ENCODE data around the gene TTLL11.

The TTLL11 gene

DNA sequence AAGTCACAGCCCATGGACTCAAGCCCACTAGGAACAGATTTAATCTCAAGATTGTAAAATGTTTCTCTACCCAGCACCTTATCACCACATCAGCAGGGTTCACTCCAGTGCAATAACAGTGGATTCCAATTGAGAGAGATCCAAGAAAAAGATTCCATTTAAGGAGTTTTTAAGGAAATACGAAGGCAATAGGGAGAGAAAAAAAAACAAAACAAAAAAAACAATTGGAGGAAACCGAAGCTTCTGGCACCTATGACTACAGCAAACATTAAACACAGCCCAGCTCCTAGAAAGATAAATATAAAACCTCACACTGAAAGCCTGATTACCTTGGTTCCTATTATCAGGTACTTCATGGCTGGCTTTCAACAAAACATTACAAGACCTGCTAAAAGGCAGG is 249.0 kb downstream of the TTLL11 start:
- DNase-seq: no peak

- DNase-seq: no peak
Measured at GRCh38 chr9:121842612-121842978, 250.5 kb downstream of the TTLL11 start.

DNA sequence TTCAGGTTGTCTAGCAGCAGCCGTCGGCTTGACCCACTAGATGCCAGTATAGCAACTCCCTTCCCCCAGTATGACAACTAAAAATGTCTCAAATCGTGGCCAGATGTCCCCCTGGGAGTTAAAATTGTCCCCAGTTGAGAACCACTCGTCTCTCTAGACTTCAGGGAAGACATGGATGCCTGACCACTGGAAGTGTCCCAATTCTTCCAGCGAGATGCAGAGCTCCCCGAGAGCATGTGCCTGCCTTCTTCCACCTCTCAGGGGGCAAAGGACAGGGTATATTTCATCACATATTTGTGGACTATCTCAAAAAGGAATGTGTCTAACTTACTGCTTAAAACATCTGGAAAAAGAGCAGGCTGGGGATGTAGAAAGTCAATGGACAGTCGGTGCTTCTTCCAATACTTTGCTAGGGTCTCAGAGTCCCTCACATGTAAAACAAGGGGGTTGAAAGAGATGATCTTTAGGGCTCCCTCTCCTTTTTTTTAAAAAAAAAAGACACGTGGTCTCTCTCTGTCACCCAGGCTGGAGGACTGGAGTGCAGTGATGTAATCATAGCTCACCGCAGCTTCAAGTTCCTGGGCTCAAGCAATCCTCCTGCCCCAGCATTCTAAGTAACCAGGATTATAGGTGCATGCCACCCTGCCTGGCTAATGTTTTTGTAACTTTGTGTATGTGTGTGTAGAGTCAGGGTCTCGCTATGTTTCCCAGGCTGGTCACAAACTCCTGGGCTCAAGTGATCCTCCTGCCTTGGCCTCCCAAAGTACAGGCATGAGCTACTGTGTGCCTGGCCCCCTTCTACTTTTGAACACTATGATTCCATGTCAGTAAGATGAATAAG is 251.1 kb downstream of the TTLL11 start:
- DNase-seq: no peak

DNA sequence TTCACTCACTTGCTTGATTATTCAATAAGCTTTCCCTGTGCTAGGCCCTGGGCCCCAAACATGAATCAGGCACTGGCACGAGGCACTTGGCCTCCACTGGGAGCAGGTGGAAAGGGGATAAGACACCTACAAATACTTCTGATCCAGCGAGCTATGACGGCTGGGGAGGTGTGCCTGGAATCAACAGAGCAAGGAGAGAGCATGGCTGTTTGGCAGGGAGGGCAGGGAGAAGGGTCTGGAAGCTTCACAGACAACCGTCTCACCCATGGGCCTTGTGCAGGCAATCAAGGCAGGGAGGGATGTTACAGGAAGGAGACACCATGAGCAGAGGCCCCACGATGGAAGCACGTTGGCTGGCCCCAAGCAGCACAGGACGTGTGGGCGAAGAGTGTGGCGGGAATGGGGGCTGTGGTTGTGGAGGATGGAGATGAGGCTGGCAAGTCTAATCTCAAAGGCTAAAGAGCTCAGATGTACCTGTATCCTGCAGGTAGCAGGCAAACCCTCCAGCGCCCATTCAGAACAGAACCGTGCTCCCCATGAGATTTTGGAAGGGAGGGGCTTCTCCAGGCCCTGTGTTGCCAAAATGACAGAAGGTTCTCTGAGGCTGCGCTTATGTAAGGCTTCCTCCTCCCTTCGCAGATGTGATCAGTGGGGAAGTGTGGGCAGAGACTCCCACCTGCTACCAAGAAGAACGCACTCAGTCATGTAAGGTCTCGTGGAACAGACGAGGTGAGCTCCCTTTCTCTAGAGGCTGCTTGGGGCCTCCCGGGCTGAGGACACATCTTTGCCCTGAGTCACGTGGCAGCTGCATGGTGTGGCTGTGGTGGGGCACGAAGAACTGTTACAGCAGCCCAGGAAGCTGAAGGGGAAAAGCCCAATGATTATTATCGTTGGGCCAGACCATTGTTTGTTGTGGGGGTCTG is 252.0 kb downstream of the TTLL11 start:
- no peak for DNase-seq

- DNase-seq: no peak
Measured at GRCh38 chr9:121839726-121840500, 253.2 kb downstream of the TTLL11 start.

- DNase-seq: no peak
Measured at GRCh38 chr9:121838746-121839669, 254.1 kb downstream of the TTLL11 start.

DNA sequence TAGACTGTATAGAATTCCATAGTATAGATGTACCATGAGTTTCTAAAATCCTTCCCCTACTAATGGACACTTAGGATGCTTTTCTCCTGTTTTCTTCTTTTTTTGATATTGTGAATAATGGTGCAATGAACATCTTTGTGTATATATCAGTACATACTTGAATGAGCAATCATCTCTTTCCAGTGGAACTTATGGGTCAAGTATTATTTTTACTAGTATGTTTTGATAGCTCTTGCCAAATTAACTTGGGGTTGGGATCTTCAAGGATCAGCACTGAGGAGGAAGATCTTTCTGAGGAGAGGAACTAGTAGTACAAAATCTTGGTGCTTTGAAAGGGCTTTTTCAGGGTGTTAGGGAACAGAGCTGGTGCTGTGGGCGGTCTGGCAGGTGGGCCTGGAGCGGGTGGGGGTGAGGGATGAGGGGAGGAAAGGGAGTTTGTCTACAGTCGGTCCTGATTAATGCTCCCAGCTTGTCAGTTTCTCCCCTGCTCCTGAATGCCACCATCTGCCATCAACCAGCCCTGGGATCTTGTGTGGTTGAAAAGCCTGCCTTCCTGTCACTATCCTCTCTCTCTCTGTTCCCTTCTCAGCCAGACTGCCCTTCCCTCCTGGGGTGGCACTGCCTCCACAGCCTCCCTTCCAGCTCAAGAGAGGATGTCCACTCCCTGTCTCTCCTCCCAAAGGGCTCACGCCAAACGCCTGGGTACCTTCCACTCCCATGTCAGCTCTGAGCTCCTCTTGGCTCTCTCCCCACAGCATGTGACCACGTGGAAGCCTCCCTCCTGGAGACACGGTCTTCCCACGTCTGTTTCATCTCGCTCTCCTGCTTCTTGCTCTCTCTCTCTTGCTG is 255.8 kb downstream of the TTLL11 start:
- DNase-seq: no peak

DNA sequence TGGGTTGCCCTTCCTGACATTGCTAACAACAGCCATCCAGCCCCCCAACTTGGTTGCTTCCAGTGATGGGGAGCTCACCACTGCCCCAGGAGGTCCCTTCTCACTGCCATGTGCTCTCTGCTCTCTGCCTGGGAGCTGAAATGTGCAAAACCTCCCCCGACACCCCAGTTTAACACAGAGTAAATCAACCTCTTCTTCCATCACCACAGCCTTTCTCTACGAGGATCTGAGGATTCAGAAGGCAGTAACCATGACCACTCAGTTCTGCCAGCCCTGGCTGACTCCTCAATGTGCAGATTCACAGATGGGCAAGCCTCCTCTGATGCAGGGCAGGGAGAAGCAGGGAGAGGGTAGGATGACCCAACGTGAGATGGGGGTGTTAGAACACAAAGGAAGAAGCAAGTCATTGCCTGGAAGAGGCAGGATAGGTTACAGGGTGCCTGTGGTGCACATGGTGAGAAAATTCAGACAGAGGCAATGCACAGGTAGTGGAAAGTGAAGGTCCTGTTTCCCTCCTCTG is 256.7 kb downstream of the TTLL11 start:
- DNase-seq: no peak

GRCh38 chr9:121835587-121836365 is 257.3 kb downstream of the TTLL11 start:
- DNase-seq: no peak

DNA sequence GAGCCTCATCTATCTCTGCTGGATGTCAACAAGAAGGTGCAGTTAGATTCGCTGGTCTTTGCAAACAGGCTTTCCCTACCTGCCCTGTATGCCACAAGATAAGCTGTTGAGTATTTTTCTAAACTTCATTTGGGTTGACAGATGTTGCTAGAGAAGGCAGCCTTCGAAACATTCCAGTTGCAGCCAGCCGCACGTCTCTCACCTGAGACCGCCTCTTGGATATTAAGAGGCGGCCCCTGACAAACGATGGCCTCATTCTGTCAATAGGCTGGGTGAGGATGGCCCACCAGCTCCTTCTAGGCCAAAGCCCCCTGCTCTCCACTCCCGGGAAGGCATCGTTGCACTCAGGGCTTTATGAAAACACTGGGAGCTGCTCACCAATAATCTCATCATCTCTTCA is 260.0 kb downstream of the TTLL11 start:
- DNase-seq: no peak

DNA sequence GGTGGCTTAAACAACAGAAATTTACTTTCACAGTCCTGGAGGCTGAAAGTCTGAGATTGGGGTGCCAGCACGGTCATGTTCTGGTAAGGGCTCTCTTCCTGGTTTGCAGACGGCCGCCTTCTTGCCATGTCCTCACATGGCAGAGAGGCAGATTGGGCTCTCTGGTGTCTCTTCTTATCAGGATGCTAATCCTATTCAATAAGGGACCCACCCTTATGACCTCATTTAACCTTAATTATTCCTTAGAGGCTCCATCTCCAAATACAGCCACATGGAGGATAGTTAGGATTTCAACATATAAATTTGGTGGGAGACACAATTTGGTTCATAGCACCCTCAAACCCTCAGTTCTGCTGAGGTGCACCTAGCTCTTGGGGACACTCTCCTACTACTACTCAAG is 261.2 kb downstream of the TTLL11 start:
- no peak for DNase-seq

DNA sequence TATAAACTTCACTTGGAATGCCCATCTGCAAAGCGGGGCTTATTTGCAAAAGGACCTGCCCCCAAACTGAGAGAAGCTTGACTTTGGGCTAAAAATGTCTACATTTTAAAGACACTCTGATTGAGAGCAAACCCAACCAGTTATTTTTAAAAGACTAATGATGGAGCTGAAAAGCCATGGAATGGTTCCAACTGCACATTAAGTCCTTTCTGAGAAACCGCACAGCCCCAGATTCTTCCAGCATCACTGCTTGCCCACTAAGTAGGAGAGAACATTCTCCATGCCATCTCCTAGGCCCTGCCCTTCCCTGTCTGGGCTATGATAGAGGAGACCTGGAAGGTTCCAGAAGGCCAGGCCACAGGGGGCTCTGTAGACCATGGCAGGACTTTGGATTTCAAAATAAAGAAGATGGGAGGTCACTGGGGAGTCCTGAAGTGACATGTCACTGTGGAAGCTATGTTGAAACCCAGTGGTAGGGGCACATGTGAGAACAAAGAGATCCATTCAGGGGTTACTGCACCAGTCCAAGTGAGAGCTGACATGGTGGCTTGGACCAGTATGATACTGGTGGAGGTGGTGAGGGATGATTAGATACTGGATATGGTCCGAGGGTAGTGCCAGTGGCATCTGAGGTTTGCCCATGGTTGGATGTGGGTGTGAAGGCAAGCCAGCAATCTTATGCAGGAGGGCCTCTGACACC is 262.5 kb downstream of the TTLL11 start:
- no peak for DNase-seq

- no peak for DNase-seq
Measured at GRCh38 chr9:121827251-121827967, 265.7 kb downstream of the TTLL11 start.

GRCh38 chr9:121826711-121827110 is 266.4 kb downstream of the TTLL11 start:
- no peak for DNase-seq

GRCh38 chr9:121825031-121825691 is 267.9 kb downstream of the TTLL11 start:
- DNase-seq: no peak

GRCh38 chr9:121824651-121825030 is 268.5 kb downstream of the TTLL11 start:
- no peak for DNase-seq

DNA sequence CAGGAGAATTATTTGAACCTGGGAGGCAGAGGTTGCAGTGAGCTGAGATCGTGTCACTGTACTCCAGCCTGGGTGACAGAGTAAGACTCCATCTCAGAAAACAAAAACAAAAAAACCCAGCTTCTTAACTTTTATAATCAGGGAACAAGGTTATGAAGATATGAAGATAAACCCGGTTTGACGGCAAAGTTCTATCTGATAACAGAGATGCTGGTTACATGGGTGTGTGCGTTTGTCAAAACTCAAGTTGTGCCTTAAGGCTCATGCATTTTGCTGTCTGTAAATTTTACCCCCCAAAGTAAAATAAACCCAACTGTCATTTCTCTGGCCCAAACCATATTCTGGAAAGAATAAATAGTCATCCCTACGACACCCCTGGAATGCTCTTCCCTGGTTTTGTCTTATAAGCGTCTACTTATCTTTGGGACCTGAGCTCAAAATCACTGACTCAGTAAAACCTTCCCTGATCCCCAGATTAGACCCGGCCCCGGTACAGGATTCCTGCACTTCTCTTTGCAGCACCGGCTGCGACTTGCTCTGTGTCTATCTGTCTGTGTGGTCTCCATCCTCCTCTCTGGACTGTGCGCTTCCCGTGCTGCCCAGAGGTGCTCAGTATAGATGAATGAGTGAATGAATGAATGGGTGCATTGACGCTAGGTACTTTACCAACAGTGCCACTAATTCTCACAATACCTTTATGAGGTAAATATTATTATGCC is 269.5 kb downstream of the TTLL11 start:
- DNase-seq: no peak

All from CD4-positive, alpha-beta T cell treated with Interleukin-17A for 1 hour (primary cell).